HG02852 (cell line): ENCODE data around the gene UFD1.
A peak's percentile ranks its signal among the peaks of the same experiment; 100 is the strongest.

Experiments
- ATAC-seq: cut with Tn5 transposase; IDR thresholded peaks from one replicate; pipeline ENCODE4 v1.9.1; 2021; ENCODE audit warnings: mild to moderate bottlenecking, moderate library complexity; ENCODE audit not compliant: unreplicated experiment

Gene UFD1

DNA sequence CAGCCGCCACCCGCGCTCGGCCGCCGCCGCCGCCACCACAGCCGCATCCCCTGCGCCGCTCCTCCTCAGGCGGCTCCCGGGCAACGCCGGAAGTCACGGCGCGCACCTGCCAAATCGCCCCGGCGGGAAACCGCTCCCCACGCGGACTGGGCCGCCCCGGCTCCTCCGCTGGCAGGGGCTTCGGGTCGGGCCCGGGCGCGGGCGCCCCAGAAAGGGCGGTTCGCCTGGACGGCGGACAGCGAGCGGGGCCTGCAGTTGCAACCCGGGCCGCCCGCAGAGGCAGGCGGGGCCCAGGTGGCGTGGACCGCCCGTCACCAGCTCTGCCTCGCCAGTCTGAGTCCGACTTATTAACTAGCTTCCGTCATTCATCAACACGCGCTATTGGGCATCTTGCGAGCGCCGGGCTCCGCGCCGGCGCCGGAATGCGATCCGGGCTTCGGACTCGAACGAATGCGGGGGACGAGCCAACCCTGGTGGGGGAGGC, 47.3 kb downstream of the UFD1 start, which contains the start of gene HIRA:
HIRA (minus strand) TSS at position 85 of the 484 bp plus-strand sequence. CDS start 257 bp downstream, outside the sequence.
- ATAC-seq: peak; percentile 54

DNA sequence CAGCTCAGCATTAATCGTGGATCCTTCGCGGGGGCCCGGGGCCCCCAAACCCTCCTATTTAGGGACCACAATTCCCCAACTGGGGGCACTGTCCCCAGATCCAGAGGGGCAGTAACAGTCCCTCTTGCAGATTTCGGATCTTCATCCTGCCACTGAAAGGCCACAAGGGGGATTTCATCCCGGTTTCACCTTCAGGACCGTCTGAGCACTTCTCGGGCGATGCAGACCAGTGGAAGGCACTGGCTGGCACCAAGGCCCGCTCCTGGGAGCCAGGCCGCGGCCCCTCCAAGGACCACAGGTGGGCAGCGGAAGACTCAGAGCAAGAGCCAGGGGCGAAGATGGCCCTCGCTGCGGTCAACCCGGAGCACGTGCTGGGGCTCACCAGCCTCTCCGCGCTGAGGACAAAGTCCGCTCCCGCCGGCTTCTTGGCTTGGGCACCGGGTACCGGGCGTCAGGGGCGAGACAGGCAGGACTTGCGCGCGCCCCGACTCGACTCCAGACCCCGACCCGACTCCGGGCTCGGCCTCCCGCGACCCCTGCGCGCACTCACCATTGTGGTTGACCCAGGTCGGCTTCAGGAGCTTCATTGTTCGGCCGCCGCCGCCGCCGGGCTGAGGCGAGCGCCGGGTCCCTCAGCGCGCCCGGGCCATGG, 48.0 kb downstream of the UFD1 start:
- no peak for ATAC-seq

DNA sequence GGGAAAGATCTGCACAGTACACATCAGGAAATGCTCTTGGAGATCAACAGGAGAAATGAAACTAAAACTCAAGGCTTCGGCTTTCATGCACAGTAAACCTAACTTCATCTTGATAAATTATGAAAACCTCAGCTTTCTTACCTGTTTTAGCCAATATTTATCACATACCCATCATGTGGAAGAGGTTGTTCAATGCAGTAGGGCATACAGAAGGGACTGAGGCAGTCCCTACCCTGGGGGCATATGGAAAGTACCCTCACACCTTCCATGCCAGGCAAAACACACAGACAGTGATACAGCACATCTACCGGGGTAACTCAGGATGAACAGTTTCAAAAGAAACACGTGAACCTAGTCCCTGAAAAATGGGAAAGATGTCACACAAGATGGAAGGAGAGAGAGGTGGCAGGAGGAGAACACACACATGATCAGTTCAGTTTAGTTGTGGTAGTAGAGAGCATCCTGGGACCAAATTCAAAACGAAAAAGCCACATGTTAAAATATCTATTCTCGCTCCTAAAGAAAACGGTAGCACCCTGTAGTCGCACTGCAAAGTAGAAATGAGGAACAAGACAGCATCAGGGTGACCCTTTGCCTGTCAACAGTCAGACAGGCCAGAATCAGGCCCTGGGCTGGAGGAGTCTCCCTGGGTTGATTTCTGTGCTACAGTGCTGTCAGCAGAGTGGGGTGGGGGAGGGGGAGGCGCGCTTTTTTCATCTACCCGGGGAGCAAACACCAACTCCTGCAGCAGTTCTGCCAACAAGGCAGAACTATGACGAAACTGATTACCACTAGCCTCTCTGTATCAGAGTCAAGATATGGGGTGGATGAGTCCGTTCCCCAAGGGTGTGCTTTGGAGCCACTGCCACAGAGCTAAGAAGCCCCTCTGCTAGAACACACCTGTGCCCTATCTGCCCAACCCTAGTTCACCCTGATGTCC, 48.8 kb downstream of the UFD1 start:
- no peak for ATAC-seq

DNA sequence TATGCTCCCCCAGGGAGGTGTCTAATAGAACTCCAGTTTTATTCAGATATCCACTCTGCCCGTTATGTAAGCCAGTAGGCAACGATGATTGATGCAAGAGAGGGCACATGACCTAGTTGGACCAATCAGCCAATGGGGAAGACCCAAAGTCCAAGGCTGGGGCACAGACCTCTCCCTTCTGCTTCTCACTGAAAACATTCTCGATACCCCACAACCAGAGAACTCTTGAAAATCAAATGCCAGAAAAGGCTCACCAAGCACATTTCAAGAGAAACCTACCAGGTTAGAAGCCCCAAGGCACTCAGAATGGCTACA, 54.9 kb downstream of the UFD1 start:
- ATAC-seq: no peak

DNA sequence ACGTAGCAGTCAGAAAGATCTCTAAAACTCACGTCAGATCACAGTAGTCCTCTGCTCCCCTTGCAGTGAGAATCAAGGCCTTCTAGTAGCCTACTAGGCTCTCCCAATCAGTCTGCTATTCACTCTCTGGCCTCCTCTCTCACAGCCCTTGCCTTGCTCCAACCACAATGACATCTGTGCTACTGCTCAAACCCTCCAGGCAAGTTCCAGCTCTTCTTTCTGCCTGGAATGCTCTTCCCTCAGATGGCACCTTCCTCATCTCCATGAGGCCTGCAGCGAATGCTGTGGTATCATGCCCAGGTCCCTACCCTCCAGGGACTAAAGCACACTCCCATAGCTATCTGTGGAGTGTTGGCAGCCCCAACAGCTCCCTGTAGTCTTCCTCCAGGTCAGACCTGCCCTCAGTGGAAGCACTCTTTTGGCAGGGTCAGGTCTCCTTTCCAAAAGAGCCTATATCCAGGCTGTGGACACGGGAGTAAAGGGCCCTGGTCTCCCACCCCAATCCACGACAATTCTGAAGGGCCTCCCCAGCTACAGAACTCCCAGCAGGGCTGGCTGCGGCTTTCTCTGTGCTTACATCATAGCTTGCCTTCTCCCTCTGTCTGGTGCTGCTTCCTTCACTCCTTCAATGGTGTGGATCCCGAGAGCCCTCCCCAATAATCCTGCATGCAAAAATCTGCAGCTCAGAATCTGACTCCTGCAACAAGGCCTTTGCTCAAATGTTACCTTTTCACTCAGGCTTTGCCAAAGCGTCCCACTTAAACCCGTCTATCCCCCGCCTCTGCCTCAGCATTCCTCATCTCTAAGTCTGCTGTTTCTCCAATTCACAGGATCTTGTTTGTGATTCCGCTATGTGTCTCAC, 56.3 kb downstream of the UFD1 start:
- ATAC-seq: no peak

DNA sequence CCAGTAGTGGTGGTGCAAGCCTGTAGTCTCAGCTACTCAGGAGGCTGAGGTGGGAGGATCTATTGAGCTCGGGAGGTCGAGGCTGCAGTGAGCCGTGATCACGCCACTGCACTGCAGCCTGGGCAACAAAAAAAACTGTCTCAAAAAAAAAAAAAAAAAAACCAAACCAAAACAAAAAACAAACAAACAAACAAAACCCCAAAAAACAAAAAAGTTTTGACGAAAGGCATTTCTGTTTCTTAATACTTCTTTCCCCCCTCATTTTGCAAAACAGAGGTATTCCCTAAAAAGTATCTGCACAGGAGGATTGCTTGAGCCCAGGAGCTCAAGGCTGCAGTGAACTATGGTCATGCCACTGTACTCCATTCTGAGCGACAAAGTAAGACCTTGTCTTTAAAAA, 58.7 kb downstream of the UFD1 start:
- no peak for ATAC-seq

DNA sequence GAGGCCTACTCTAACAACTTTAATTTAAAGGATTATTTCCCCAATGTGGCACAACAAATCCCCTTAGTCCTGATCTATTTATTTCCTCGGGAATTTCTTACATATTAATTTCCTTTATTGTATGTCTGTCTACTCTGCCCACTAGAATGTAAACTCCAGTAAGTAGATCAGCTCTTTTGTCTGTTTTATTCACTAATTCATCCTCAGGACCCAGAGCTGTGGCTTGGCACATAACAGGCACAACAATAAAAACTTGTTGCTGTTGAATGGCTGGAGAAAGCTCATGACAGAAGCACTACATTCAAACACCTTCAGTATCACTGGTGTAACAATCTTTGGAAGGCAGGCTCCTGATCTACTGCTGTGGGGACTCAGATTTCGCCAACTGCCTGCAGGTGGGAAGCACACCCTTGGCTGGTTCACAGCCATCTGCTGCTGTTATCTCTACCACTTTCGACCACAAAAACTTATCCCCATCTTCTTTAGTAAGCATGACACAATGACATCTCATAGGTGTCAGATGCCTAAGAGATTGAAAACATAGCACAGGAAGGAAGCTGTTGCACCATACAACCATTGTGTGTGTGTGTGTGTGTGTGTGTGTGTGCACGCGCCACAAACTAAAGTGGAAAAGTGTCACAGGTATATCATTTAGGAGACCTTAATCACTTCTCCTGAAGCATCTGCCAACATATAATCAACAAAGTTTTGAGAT, 59.4 kb downstream of the UFD1 start:
- no peak for ATAC-seq

DNA sequence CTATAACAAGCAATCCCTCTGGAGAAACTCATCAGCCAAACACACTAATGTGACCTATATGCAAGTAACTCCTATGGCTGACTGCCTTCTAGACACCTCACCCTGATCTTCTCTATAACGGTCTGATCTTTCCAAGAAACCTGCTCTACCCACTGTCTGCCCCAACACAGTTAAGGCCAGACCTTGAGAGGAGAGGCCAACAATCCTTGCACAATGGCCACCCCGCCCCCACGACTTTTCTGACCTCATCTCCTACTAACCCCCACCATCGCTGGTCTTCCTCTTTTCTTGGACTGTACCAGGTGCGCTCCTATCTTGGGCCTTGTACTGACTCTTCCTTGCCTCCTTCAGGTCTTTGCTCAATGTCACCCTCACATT, 59.9 kb downstream of the UFD1 start:
- no peak for ATAC-seq

DNA sequence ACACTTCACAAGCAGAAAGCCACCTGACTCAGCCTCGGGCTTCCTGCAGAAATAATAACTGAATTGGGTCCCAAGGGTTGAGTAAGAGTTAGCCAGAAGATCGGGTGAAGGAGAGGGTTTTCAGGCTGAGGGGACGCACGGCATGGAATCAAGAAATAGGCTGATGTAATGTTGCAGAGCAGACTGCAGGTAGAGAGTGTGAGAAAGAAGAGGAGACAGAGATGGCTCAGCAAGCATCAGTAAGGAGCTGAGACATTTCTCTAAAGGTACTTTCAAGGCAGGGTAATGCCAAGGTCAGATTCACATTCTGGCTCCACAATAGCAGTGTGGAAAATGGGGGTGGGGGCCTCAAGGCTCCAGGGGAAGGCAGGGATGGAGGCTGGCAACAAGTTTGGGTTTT, 66.1 kb downstream of the UFD1 start:
- no peak for ATAC-seq

DNA sequence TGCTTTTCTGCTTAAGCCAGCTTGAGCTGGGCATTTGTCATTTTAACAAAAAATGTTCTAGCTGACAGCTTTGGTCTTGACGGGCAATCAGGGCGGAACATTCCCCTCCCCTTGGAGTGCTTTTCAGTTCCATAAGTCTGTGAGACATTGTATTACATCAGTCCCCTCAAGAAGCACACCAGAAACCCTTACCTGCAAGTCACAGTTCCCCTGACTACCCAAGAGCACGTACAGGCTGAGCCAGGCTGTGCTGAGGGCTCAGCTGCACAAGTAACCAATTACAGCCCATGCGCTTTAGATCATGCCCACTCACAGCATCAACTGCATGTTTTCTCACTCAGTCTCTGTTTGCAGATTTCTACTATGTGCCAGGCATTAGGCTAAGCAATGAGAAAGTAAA, 66.5 kb downstream of the UFD1 start:
- no peak for ATAC-seq

DNA sequence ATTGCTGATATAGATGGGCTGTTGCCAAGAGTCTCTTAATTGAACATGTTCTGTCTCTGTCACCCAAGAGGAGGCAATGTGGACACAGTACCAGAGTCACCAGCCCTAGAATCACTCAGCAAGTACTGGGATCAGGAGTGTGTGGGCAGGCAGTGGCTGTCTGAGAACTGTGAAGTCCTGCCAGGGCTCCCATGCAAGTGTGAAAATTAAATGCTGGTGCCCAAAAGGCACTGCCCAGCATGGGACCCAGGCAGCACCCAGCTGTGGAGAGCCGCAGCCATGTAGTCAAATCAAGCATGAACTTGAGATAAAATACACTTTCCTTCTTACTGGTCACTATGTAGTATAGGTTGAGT, 67.3 kb downstream of the UFD1 start:
- no peak for ATAC-seq

DNA sequence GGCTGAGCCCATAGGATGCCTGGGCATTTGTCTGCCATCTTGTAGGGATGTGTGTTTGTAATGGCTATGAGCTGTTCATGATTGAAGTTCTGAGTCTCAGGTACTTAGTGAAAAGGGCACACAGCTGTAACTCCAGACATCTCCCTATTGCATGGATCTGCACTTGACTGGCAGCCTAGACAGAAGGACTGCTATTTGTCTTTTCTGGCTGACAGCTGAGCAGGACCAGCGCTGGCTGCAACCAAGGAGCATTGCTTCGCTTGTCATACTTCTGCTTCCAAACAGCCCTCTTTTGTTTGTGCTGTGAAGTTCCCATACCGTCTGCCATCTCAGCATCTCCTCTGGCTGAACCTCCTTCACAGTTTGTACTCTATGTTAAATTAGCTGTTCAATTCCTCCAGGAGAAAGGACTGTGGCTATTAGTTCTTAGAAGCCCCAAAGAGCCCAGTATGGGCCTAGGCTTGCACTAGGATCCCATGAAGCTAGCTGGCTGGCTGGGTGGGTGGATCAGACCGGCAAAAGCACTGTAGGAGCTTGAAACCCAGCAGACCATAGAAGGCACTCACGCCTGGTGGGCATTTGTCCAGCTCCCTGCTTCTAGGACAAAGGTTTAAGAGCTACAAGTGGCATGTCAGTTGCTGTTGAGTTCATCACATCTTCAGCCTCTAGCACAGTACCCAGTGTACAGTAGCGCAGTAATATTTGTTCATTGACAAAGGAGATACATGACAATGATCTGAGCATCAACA, 67.9 kb downstream of the UFD1 start:
- no peak for ATAC-seq

DNA sequence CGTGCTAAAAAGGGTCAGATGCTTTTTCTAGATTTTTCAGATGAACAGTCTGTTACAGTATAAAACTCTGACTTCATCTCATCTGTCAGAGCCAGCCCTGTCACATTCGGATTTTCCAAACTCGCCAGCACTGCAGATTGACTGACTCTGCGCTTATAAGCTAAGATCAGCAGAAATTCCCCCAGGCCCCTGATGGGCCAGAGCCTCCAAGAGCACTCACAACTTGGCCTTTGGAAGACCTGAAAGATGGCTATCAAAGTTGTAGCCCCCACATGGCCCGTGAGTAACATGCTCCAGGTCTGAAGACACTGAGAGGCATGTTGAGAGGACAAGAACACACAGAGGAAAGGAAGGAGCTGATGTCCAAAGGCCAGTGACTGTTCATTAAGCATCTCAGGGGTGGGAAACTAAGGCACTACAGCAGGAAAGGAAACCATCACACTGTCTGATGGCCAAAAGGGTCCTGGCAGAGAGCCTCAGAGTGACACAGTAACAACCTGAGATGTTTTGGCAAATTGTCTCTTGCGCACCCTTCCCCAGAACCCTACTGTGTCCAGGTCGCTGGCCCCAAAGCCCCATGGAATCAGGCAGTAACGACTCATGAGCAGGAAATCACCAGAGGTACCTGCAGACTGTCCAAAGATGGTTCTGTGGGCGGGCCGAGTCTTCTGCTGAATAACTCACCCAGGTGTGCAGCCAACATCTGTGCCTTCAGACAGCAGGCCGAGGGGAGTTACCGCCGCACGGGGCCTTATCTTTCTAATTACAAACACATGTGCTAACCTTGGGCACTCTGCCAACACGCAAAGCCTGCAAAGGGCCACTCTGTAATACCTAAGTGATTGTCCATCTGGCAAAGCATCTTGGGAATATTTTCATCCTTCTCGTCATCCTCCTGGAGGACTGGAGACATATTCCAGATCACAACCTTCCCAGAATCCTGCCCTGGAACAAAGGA, 71.1 kb downstream of the UFD1 start:
- ATAC-seq: no peak

DNA sequence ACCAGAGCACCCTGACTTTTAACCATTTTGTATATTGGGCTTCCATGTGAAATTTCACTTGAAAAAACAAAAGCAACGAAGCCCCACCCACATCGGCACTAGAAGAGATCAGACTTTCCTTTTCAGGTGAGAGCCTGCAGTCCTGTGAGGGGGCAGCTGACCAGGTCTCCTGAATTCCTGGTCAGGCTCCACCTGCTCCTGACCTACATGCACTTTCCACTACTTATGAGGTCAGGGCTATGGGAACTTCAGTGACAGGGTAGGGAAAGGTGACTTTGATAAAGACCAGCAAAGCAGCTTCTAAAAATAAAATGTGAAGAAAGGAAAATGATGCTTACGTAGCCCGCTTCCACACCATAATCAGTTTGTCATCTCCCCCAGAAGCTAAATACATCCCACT, 72.1 kb downstream of the UFD1 start:
- ATAC-seq: no peak

DNA sequence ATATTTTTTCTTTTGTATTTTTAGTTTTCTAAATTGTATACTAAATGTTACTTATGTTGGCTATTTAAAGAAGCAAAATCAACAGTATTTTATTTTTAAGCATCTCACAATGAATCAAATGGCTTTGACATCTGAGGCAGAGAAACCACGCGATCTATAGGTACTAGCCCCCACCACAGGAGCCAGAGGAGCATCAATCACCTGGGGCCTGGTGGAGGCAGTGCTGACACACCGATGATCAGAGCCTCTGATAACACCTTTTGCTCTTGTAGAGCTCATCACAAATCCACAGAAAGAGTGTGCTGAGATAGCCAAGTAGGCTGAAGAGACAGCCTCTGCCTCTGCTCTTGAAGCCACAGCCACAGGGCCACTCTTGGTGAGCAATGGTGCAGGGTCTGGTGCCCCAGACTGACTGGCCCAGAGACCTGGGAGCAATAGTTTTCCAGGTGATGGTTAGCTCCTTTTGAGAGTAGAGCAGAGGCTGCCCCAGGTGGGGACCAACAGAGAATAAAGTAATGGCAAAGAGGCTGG, 72.6 kb downstream of the UFD1 start:
- no peak for ATAC-seq

DNA sequence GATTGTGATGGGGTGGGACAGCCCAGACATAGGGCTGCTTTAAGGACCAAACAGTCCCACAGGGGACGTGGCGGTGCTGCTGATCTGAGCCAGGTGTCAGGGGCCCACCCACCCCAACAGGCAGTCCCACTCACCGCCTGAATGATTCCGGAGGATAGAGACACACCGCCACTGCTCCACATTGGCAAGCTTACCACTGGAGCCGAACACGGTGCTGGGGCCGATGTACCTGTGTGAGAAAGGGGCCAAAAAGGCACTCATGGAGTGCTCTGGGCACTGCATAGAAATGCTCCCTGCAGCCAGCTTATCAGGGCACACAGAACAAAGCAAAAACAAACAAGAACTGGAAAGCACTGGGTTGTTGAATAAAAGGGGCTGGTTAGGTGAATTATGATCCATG, 73.3 kb downstream of the UFD1 start:
- no peak for ATAC-seq

DNA sequence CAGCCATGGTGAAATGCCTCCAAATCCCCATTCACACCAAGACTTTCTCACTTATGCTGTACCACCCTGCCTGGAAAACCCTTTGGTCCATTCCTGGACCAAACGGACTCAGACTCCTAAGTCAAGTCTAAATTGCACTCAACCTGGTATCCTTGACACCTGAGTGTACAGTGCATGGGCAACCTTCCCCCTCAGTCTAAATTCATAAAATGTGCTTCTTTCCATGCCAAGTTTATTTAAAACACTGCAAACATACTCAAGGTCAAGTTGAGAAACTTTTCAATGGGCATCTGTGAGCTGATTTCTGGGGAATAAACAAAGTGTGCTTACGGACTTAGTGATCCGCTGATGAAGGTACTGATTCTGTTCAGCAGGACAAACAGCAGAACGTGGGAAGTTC, 73.9 kb downstream of the UFD1 start:
- no peak for ATAC-seq

DNA sequence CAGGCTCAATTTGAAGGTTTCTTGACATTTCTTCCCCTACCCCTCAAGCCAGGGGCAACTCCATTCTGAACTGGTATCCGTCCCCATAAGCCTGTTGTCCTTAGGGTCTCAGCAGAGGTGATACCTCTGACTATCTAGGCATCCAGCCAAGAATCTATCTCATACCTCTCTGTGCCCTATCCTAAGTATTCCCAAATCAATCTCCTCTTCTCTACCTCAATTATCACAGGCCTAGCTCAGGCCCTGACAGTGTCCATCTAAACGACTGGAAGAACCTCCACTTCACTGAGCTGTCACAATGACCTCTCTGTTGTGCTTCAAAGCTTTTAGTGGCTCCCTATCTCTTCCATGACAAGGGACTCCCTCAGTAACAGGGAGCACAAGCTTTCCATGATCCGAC, 74.3 kb downstream of the UFD1 start:
- ATAC-seq: no peak
